A549 (cell line): ENCODE data around the gene RBBP5. TPM values are rescaled to one million over a fixed set of nuclear protein-coding genes. Genes with fewer than 3 reads are reported as not detected.
A peak's percentile ranks its signal among the peaks of the same experiment; 100 is the strongest.

ENCODE experiments used
- ATAC-seq, 2 experiments: fragments of 200-7000 bp in 1 of 2; fragments of >200 bp in 1 of 2; cut with Nextera tagmentation in 1 of 2; cut with Tn5 transposase in 1 of 2; 3 replicates each; pipeline versions ENCODE4 v1.8.0 to v1.9.1; 2018 to 2020; ENCODE audit warnings: mild to moderate bottlenecking in 1 of 2, moderate library complexity in 1 of 2
- CTCF ChIA-PET: fragments of 300-600 bp; sonication (Branson Sonifier 250); formaldehyde crosslinking; extraction: SDS; loops from one replicate; lab custom pipeline; 2021; ENCODE audit warnings: antibody characterized with exemption, inconsistent platforms; lab: Yijun Ruan, JAX
- POLR2A ChIA-PET: fragments of 350-600 bp; formaldehyde crosslinking; extraction: SDS; loops from one replicate; lab custom pipeline; 2021; ENCODE audit warnings: antibody characterized with exemption, inconsistent platforms; lab: Yijun Ruan, JAX
- DNase-seq, 2 experiments: peaks; one replicate each; pipeline versions ENCODE4 v3.0.0 to v3.0.0-alpha.2; 2011 to 2016; ENCODE audit warnings: low read depth in 1 of 2, low spot score in 1 of 2
- FAIRE-seq: peaks from 2 replicates; lab custom pipeline; 2011; peaks lifted over from hg19 to GRCh38; lab: Jason Lieb, UNC
- H3K27ac ChIP-seq, 2 experiments: fragments of >200 bp; sonication (Bioruptor Twin); formaldehyde crosslinking; 3 replicates each; pipeline ENCODE4 v1.5.1; 2016 to 2017
- H3K4me1 ChIP-seq: fragments of >200 bp; sonication (Bioruptor Twin); formaldehyde crosslinking; 3 replicates; pipeline ENCODE4 v1.6.1; 2016
- H3K4me2 ChIP-seq: fragments of >200 bp; sonication (Bioruptor Twin); formaldehyde crosslinking; 3 replicates; pipeline ENCODE4 v1.6.1; 2016
- H3K4me3 ChIP-seq: fragments of >200 bp; sonication (Bioruptor Twin); formaldehyde crosslinking; 3 replicates; pipeline ENCODE4 v1.5.1; 2016
- H3K9me3 ChIP-seq: fragments of >200 bp; sonication (Bioruptor Twin); formaldehyde crosslinking; 3 replicates; pipeline ENCODE4 v1.6.1; 2016
- CEBPB ChIP-seq, 2 experiments: fragments of >200 bp in 1 of 2; sonication (Bioruptor Twin) in 1 of 2; formaldehyde crosslinking in 1 of 2; IDR thresholded peaks; 2 replicates each; pipeline ENCODE4 v1.6.1; 2012 to 2016
- EP300 ChIP-seq, 2 experiments: fragments of >200 bp; sonication (Bioruptor Twin); formaldehyde crosslinking; IDR thresholded peaks; 2 replicates in 1 of 2; 3 replicates in 1 of 2; pipeline ENCODE4 v1.6.1; 2016 to 2017
- FOSB ChIP-seq: fragments of 250-450 bp; sonication (Bioruptor Pico); IDR thresholded peaks from 2 replicates; pipeline ENCODE4 v1.5.0; 2020; ENCODE audit warnings: mild to moderate bottlenecking, moderate library complexity
- HEYL ChIP-seq: fragments of 250-450 bp; sonication (Bioruptor Pico); IDR thresholded peaks from 2 replicates; pipeline ENCODE4 v1.8.0; 2021; ENCODE audit warnings: mild to moderate bottlenecking, moderate library complexity
- HOXB5 ChIP-seq: fragments of 250-450 bp; sonication (Bioruptor Pico); IDR thresholded peaks from 2 replicates; pipeline ENCODE4 v1.5.0; 2020; ENCODE audit warnings: mild to moderate bottlenecking, moderate library complexity
- JUNB ChIP-seq: fragments of >200 bp; sonication (Bioruptor Twin); formaldehyde crosslinking; IDR thresholded peaks from 2 replicates; pipeline ENCODE4 v1.6.1; 2016
- KDM1A ChIP-seq: fragments of 200-600 bp; sonication (generic); IDR thresholded peaks from 2 replicates; pipeline ENCODE4 v1.6.1; 2016; ENCODE audit warnings: low read depth, mild to moderate bottlenecking
- KDM5A ChIP-seq: fragments of 200-600 bp; sonication (generic); IDR thresholded peaks from 2 replicates; pipeline ENCODE4 v1.6.1; 2016; ENCODE audit warnings: antibody characterized with exemption, mild to moderate bottlenecking
- NFE2L2 ChIP-seq: fragments of 150-350 bp; conservative IDR thresholded peaks from 2 replicates; pipeline ENCODE4 v1.6.1; 2014; ENCODE audit warnings: low read length
- RARB ChIP-seq: fragments of 250-450 bp; sonication (Bioruptor Pico); IDR thresholded peaks from 2 replicates; pipeline ENCODE4 v1.8.0; 2021; ENCODE audit warnings: mild to moderate bottlenecking, moderate library complexity
- RNF2 ChIP-seq: fragments of 200-600 bp; sonication (generic); IDR thresholded peaks from 2 replicates; pipeline ENCODE4 v1.6.1; 2016; ENCODE audit warnings: low read depth, mild to moderate bottlenecking, antibody characterized with exemption, moderate library complexity, borderline replicate concordance
- SMC3 ChIP-seq: fragments of >200 bp; sonication (Bioruptor Twin); formaldehyde crosslinking; IDR thresholded peaks from 3 replicates; pipeline ENCODE4 v1.6.1; 2018; ENCODE audit warnings: inconsistent platforms
- WGBS: methylation state at CpG from one replicate; pipeline ENCODE4 v1.1.6; 2017; ENCODE audit errors: missing lambda C conversion rate; 5-methylcytosine and 5-hydroxymethylcytosine counted together
- polyA plus RNA-seq, 4 experiments: library from polyadenylated mRNA; depleted of rRNA in 3 of 4; stranded (reverse); fragments of >200 nt; fragmentation: RNase III in 1 of 4; extraction: RNeasy Plus Mini Kit Qiagen cat#74134 plus additional on column Dnase treatment in 1 of 4; gene quantifications; 2 replicates in 3 of 4; 3 replicates in 1 of 4; pipeline ENCODE4 v1.2.3, GENCODE V29; 2011 to 2017
- TF ChIP-seq, protein P1 (sequence below): fragments of 150-350 bp; IDR thresholded peaks from 2 replicates; pipeline ENCODE4 v1.6.1; 2014; ENCODE audit warnings: low read depth, mild to moderate bottlenecking, low read length
- TF ChIP-seq, protein P2 (sequence below): fragments of 250-450 bp; sonication (Bioruptor Pico); IDR thresholded peaks from 2 replicates; pipeline ENCODE4 v1.5.0; 2021; ENCODE audit warnings: mild to moderate bottlenecking, moderate library complexity, borderline replicate concordance
- TF ChIP-seq, protein P3 (sequence below): fragments of >200 bp; sonication (Bioruptor Twin); formaldehyde crosslinking; IDR thresholded peaks from 3 replicates; pipeline ENCODE4 v1.5.1; 2016

RBBP5 gene
- polyA plus RNA-seq, 2 of the 4 experiments (the other 2 are of a cell fraction) = 15.9 to 21.8 TPM

DNA sequence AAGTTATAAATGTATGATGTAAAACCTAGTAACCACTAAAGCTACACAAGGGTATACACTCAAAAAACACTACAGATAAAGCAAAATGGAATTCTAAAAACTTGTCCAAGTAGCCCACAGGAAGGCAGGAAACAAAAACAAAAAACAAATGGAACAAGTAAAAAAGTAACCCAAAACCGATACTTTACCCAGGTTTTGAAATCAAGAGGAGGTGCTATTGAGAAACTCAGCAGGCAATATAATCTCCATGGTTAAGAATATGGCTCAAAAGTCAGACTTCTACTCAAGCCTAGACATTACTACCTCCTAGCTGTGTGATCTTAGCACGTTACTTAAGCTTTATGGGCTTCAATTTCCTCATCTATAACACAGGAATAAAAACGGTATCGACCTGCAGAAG, 13.3 kb downstream of the RBBP5 start:
- no peaks in the 10 kb centered on the region for H3K4me1 ChIP-seq
- H3K4me3 ChIP-seq = no peak overlapping the region
- ATAC-seq (no peak), FAIRE-seq (no peak), DNase-seq (no peak)
- no peaks in the 10 kb centered on the region for H3K9me3 ChIP-seq
- ChIA-PET CTCF (interaction anchor here (0.6 to 5.5 kb wide), 5 partner anchors 13 to 271 kb away, joined by 3 to 31 read pairs (median 5); partner anchors contain the start of gene RBBP5), POLR2A (interaction anchor here (0.6 to 1.4 kb wide), 2 partner anchors 13 to 146 kb away, joined by 3 to 5 read pairs; partner anchors contain the start of gene RBBP5)
- WGBS = 82% methylated on average over 4 of the region's 4 CpGs
- H3K4me2 ChIP-seq = no peak overlapping the region
- TF ChIP-seq, protein P1, sequence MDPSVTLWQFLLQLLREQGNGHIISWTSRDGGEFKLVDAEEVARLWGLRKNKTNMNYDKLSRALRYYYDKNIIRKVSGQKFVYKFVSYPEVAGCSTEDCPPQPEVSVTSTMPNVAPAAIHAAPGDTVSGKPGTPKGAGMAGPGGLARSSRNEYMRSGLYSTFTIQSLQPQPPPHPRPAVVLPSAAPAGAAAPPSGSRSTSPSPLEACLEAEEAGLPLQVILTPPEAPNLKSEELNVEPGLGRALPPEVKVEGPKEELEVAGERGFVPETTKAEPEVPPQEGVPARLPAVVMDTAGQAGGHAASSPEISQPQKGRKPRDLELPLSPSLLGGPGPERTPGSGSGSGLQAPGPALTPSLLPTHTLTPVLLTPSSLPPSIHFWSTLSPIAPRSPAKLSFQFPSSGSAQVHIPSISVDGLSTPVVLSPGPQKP = no peak
- TF ChIP-seq JUNB (no peak), EP300 (IDR thresholded peaks at IDR 0.05) (no peak), HOXB5 (CRISPR knock-in tag) (no peak), CEBPB (IDR thresholded peaks at IDR 0.05) (no peak), FOSB (CRISPR knock-in tag) (no peak), NFE2L2 (no peak), HEYL (no peak), KDM5A (no peak), RNF2 (no peak), KDM1A (no peak)
- TF ChIP-seq, protein P2, sequence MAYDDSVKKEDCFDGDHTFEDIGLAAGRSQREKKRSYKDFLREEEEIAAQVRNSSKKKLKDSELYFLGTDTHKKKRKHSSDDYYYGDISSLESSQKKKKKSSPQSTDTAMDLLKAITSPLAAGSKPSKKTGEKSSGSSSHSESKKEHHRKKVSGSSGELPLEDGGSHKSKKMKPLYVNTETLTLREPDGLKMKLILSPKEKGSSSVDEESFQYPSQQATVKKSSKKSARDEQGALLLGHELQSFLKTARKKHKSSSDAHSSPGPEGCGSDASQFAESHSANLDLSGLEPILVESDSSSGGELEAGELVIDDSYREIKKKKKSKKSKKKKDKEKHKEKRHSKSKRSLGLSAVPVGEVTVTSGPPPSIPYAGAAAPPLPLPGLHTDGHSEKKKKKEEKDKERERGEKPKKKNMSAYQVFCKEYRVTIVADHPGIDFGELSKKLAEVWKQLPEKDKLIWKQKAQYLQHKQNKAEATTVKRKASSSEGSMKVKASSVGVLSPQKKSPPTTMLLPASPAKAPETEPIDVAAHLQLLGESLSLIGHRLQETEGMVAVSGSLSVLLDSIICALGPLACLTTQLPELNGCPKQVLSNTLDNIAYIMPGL (CRISPR knock-in tag) = no peak
- TF ChIP-seq, protein P3, sequence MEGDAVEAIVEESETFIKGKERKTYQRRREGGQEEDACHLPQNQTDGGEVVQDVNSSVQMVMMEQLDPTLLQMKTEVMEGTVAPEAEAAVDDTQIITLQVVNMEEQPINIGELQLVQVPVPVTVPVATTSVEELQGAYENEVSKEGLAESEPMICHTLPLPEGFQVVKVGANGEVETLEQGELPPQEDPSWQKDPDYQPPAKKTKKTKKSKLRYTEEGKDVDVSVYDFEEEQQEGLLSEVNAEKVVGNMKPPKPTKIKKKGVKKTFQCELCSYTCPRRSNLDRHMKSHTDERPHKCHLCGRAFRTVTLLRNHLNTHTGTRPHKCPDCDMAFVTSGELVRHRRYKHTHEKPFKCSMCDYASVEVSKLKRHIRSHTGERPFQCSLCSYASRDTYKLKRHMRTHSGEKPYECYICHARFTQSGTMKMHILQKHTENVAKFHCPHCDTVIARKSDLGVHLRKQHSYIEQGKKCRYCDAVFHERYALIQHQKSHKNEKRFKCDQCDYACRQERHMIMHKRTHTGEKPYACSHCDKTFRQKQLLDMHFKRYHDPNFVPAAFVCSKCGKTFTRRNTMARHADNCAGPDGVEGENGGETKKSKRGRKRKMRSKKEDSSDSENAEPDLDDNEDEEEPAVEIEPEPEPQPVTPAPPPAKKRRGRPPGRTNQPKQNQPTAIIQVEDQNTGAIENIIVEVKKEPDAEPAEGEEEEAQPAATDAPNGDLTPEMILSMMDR = no peak
- no peak overlapping the region for H3K27ac ChIP-seq

DNA sequence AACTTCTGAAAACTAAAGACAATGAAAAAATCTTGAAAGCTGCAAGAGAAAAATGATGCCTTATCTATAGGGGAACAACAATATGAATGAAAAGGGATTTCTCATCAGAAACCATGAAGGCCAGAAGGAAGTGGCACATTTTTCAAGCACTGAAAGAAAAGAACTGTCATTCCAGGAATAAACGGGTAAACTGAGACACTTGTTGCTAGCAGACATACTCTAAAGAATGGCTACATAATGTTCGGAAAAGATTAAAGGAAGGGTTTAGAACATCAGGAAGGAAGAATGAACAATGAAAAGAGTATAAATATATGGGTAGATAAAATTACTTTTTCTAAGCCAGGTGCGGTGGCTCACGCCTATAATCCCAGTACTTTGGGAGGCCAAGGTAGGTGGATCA, 14.5 kb downstream of the RBBP5 start:
- Histone ChIP-seq H3K4me1 (no peaks in the 10 kb centered on the region), H3K9me3 (no peaks in the 10 kb centered on the region), H3K4me2 (no peak overlapping the region), H3K4me3 (no peak overlapping the region), H3K27ac (no peak overlapping the region)
- 95% methylated on average over 4 of the region's 4 CpGs for WGBS
- ATAC-seq (no peak), DNase-seq (no peak), FAIRE-seq (no peak)
- TF ChIP-seq SMC3 = no peak
- CTCF ChIA-PET = interaction anchor here (1.0 kb wide), 1 partner anchor 119 kb away, joined by 3 read pairs; no protein-coding TSS in a partner anchor
- POLR2A ChIA-PET = no interaction called here

DNA sequence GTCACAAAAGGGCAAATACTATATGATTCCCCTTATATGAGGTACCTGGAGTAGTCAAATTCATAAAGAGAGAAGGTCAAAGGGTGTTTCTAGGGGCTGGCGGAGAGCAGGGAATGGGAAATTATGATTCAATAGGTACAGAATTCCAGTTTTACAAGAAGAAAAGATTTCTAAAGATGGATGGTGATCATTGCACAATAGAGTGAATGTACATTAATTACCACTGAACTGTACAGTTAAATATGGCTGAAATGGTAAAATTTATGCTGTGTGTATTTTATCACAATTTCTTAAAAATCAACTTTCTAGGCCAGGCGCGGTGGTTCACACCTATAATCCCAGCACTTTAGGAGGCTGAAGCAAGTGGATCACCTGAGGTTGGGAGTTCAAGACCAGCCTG, 19.4 kb downstream of the RBBP5 start:
- no peaks in the 10 kb centered on the region for H3K9me3 ChIP-seq
- FAIRE-seq = no peak

More for the DNA sequence above, 19.4 kb downstream of the RBBP5 start:
- Histone ChIP-seq H3K27ac (no peak overlapping the region), H3K4me2 (no peak overlapping the region), H3K4me1 (no peaks in the 10 kb centered on the region), H3K4me3 (no peak overlapping the region)
- POLR2A ChIA-PET = no interaction called here
- 98% methylated on average over 3 of the region's 3 CpGs for WGBS
- DNase-seq (no peak), ATAC-seq (no peak)
- TF ChIP-seq, protein P3 = no peak
- 0 out of 4 replicates have a peak, but pooled peaks of 1 of the 2 experiments have one; percentile 13 for TF ChIP-seq CEBPB (IDR thresholded peaks at IDR 0.05)
- no peak for TF ChIP-seq RARB (CRISPR knock-in tag)
- CTCF ChIA-PET = interaction anchor here (1.2 kb wide), 1 partner anchor 84 kb away, joined by 3 read pairs; no protein-coding TSS in a partner anchor
